VCaP (cell line): ENCODE data around the gene ITGA8.
A peak's percentile ranks its signal among the peaks of the same experiment; 100 is the strongest.
"Not testable (repeated sequence)": the region's sequence is repeated elsewhere in the genome, so short reads cannot be mapped to it uniquely, and the experiment has no call there.

Experiments
- H3K27ac ChIP-seq: fragments of 450-650 bp; 2 replicates; pipeline ENCODE4 v1.5.1; 2017
- CTCF ChIP-seq: fragments of 450-650 bp; conservative IDR thresholded peaks from 2 replicates; pipeline ENCODE4 v1.5.1; 2017; ENCODE audit warnings: mild to moderate bottlenecking, moderate library complexity

The ITGA8 gene

GRCh38 chr10:15595260-15595659 is 124.5 kb downstream of the ITGA8 start:
- TF ChIP-seq CTCF = no peak
- H3K27ac ChIP-seq = no peak overlapping the region

- H3K27ac ChIP-seq = no peak overlapping the region
- TF ChIP-seq CTCF = no peak
Measured at GRCh38 chr10:15591937-15592336, 127.8 kb downstream of the ITGA8 start.

GRCh38 chr10:15591431-15591830 is 128.3 kb downstream of the ITGA8 start:
- H3K27ac ChIP-seq = no peak overlapping the region
- no peak for TF ChIP-seq CTCF

- no peak for TF ChIP-seq CTCF
- H3K27ac ChIP-seq = no peak overlapping the region
Measured at GRCh38 chr10:15588635-15589508, 130.8 kb downstream of the ITGA8 start.

GRCh38 chr10:15588151-15588550 is 131.6 kb downstream of the ITGA8 start:
- no peak for TF ChIP-seq CTCF

GRCh38 chr10:15587271-15587670 is 132.5 kb downstream of the ITGA8 start:
- no peak for TF ChIP-seq CTCF
- no peak overlapping the region for H3K27ac ChIP-seq

More at GRCh38 chr10:15588151-15588550, 131.6 kb downstream of the ITGA8 start:
- no peak overlapping the region for H3K27ac ChIP-seq

GRCh38 chr10:15585303-15585715 is 134.4 kb downstream of the ITGA8 start:
- H3K27ac ChIP-seq = no peak overlapping the region
- TF ChIP-seq CTCF = peak; percentile 90

- H3K27ac ChIP-seq = not testable (repeated sequence)
Measured at GRCh38 chr10:15582972-15583371, 136.8 kb downstream of the ITGA8 start.
